ENCODE data around the gene LAMB2. TPM values are rescaled to one million over a fixed set of nuclear protein-coding genes. Genes with fewer than 3 reads are reported as not detected.

LAMB2 gene
- total and polyA plus RNA-seq, 10 of the 15 experiments (the other 5 are each of a cell fraction or from before 2014, with no cell fraction given), result 0.13 to 3.2 (median 0.64) TPM; not detected in 3

GRCh38 chr3:49131040-49131439 lies 1.8 kb downstream of the LAMB2 start:
- Histone ChIP-seq H3K79me2 (ENCODE audit: control insufficient read depth, insufficient read depth, low read length) (no peaks in the 10 kb centered on the region), H3K4me1 (ENCODE audit: control insufficient read depth, insufficient read depth, low read length) (no peaks in the 10 kb centered on the region), H3K4me3 (no peak overlapping the region), H3K9ac (ENCODE audit: control insufficient read depth, insufficient read depth, low read length) (no peak overlapping the region), H3K36me3 (ENCODE audit: control insufficient read depth in 2 of 2, insufficient read depth in 2 of 2, low read length in 1 of 2) (no peaks in the 10 kb centered on the region), H3K9me3 (replicated peaks; ENCODE audit: control insufficient read depth, insufficient read depth, low read length) (no peaks in the 10 kb centered on the region), H3K4me2 (ENCODE audit: control insufficient read depth, insufficient read depth) (no peak overlapping the region), H3K27me3 (replicated peaks in 1 of 2; ENCODE audit: control insufficient read depth in 2 of 2, insufficient read depth in 2 of 2, low read length in 1 of 2) (peaks cover 3 to 4% of the 10 kb centered on the region in 2 experiments; a peak in 2 of 4 replicates), H4K20me1 (ENCODE audit: control insufficient read depth, insufficient read depth) (no peaks in the 10 kb centered on the region), H3K27ac (ENCODE audit: control insufficient read depth, insufficient read depth) (no peak overlapping the region), H2AFZ (ENCODE audit: control insufficient read depth, low read depth, low read length) (no peak overlapping the region)
- ChIA-PET CTCF (no interaction called here), SMC1A (ENCODE audit: uncharacterized antibody, unreplicated experiment) (no interaction called here), POLR2A (no interaction called here), RAD21 (ENCODE audit: unreplicated experiment) (no interaction called here)
- 8% methylated on average over 12 of the region's 12 CpGs for WGBS (ENCODE audit: insufficient coverage, insufficient replicate concordance, low lambda C conversion rate, missing lambda C conversion rate)
- intact Hi-C loops (cut with micrococcal nuclease; ENCODE audit: unreplicated experiment), result no loop called here
- no peak for DNase-seq (ENCODE audit: low read depth, low spot score)
- BruUV-seq (replicated peaks), result no TSS peak
- ATAC-seq, result no peak
- TF ChIP-seq RCOR1 (conservative IDR thresholded peaks at IDR 0.05; ENCODE audit: low read depth, low read length) (no peak), BCL11A (IDR thresholded peaks at IDR 0.05; ENCODE audit: low read depth, low read length) (no peak), E4F1 (IDR thresholded peaks at IDR 0.05; ENCODE audit: borderline replicate concordance, partially characterized antibody) (no peak)
- TF ChIP-seq, protein P1, sequence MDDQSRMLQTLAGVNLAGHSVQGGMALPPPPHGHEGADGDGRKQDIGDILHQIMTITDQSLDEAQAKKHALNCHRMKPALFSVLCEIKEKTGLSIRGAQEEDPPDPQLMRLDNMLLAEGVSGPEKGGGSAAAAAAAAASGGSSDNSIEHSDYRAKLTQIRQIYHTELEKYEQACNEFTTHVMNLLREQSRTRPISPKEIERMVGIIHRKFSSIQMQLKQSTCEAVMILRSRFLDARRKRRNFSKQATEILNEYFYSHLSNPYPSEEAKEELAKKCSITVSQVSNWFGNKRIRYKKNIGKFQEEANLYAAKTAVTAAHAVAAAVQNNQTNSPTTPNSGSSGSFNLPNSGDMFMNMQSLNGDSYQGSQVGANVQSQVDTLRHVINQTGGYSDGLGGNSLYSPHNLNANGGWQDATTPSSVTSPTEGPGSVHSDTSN (IDR thresholded peaks at IDR 0.05; ENCODE audit: insufficient replicate concordance, low read depth, low read length), result no peak
- TF ChIP-seq, protein P2, sequence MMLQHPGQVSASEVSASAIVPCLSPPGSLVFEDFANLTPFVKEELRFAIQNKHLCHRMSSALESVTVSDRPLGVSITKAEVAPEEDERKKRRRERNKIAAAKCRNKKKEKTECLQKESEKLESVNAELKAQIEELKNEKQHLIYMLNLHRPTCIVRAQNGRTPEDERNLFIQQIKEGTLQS (IDR thresholded peaks at IDR 0.05; ENCODE audit: borderline replicate concordance, extremely low read depth, low read depth, low read length), result no peak
- in situ Hi-C loops (cut with MboI), result no loop called here
- FAIRE-seq, result no peak
